SIG-M5 (cell line): ENCODE data around the gene DHRS7B.
"Not testable (repeated sequence)": the region's sequence is repeated elsewhere in the genome, so short reads cannot be mapped to it uniquely, and the experiment has no call there.

Source experiments
- DNase-seq: peaks from one replicate; lab custom pipeline; 2025; lab: John Stamatoyannopoulos, UW

DHRS7B gene, protein sequence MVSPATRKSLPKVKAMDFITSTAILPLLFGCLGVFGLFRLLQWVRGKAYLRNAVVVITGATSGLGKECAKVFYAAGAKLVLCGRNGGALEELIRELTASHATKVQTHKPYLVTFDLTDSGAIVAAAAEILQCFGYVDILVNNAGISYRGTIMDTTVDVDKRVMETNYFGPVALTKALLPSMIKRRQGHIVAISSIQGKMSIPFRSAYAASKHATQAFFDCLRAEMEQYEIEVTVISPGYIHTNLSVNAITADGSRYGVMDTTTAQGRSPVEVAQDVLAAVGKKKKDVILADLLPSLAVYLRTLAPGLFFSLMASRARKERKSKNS

DNA sequence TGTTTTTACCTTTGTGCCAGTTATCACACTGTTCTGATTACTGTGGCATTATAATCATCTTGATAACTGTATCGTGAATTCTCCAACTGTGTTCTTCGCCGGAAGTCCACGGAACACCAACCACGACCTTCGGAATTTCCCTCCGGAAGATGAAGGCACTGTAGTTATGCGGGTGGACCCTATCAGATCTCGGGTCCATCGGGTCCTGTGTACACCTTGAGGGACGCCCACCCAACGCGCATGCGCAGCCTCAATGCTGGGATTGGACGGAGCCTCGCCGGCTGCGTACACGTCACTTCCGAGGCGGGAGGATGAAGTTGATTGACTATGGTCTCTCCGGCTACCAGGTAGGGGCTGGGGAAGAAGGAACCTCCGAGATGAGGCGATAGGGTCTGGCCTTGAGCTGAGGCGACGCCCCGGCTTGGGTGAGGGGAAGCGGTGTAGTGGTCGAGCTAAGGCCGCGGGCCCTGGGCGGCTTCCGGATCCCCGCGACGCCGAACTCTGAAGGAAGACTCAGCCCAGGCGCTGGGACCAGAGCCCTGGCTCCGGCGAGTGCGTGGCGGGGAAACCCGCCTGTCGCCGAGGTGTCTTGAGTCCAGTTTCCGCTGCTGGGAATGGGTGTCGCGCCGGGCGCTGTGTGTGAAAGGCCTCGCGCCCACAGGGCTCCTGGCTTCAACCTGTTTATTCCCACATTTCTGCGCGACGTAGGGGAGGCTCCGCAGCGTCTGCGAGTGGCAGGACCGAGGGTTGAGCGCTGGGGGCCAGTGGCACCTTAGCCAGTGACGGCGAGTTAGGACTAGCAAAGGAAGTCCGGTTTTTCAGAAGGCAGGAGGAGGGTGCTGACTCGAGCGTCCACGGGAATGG lies at the start of gene DHRS7B:
DHRS7B (plus strand) TSS at position 320 of the 864 bp plus-strand sequence; CDS start at position 328, 8 bp downstream.
- peak; percentile 68 for DNase-seq

DNA sequence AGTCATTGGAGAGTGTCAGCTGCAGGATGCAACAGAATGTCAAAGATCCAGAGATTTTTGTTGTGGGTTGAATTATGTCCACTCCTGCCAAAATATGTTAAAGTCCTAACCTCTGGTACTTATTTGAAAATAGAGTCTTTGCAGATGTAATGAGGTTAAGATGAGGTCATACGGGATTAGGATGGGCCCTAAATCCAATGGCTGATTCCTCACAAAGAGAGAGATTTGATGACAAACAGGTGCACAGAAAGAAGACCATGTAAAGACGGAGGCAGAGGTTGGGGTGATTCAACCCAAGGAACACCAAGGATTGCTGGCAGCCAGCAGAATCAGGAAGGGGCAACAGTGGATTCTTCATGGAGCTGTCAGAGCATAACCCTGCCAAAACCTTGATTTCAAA lies 49.5 kb upstream of the DHRS7B start:
- DNase-seq: no peak

DNA sequence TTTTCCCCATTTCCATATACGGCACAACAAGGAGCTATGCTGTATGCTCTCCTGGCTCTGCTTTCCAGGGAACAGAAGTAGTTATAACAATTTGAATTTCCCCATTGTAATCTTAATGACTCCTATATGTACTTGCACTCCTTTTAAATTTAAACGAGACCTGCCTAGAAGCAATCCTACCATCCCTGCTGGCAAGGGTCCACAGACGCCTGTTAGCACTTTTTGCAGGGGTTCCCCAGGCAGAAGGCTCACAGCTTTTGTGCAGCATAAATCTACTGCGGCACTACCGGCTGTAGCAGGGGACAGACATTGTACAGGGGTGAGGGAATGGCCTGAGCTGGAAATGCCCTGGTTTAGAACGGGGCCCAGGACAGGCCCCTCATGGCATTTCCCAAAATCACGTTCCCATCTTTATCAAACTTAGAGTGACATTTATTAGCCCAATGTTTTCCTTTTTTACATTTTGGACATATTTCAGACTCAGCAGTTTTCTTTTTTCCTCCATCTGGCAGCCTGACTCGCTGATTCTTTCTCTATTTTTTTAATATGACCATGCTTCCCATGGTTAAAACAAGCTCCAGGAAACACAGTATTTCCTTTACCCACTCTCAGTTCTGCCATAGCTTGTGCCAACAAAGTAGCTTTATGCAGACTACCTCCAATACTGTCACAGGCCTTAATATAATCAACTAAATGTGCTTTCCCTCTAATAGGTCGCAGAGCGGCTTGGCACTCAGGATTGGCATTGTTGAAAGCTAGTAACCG lies 48.6 kb upstream of the DHRS7B start:
- no peak for DNase-seq

DNA sequence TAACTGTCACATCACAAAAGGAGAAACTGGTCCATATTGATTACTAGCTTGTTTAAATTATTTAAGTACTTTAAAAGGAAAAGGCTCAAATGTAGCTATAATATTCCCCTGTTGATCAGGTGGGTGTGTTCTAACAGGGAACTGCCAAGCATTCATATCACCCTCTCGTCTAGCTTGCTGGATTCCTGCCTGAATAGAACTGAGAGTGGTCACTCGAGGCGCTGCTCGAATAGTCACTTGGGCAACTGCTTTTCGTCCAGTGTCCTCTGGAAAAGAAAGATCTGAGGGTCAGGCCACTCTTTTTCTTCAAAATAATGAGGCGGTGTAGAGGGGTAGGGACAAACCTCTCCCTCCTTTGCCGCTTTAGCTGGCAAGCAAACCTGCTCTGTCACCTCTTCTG lies 47.6 kb upstream of the DHRS7B start:
- DNase-seq: no peak

DNA sequence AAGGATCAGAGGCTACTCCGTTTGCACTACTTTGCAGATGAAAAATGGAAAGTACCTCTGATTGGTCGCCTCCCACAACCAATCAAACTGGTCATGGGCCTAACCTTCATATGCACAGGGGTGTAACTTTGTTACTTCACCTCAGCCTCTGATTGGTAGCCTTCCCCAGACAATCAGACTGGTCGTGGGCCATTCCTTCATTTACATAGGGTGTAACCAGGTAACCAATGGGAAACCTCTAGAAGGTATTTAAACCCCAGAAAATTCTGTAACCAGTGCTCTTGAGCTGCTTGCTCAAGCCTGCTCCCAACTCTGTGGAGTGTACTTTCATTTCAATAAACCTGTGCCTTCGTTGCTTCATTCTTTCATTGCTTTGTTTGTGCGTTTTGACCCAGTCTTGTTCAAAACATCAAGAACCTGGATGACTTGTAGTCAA lies 44.7 kb upstream of the DHRS7B start:
- DNase-seq: no peak

DNA sequence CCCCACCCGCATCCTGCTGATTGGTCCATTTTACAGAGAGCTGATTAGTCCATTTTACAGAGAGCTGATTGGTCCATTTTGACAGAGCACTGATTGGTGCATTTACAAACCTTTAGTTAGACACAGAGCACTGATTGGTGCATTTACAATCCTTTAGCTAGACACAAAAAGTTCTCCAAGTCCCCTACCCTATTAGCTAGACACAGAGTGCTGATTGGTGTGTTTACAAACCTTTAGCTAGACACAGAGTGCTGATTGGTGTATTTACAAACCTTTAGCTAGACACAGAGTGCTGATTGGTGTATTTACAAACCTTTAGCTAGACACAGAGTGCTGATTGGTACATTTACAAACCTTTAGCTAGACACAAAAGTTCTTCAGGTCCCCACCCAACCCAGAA lies 41.5 kb upstream of the DHRS7B start:
- DNase-seq: not testable (repeated sequence)

DNA sequence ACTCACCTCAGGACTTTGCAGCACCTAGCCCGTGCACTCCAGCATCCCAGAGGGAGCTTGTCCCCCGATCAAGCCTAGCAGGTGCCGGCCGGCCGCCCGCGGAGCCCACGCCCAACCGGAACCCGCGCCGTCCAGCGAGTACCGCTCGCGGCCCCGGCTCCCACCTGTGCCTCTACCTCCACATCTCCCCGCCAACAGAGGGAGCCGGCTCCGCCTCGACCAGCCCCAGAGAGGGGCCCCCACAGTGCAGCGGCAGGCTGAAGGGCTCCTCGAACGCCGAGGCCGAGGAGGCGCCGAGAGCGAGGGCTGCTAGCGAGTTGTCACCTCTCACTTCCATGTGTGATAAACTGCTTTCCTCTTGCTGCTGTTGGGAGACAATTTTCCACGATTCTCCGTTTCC lies 41.1 kb upstream of the DHRS7B start:
- DNase-seq: no peak

DNA sequence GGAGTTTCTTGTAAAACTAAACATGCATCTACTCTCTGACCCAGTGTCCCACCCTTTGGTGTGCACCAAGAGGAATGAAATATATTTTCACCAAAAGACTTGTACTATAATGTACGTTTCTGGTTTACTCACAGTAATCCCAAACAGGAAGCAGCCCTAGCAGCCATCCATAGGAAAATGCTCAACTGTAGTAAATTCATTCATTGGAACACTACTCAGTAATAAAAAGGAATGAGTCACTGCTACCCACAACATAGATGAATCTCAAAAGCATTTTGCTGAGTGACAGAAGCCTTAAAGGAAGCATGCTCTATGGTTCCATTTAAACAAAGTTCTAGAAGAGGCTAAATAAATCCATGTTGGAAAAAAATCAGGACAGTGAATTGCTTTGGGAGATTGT lies 37.6 kb upstream of the DHRS7B start:
- DNase-seq: no peak

DNA sequence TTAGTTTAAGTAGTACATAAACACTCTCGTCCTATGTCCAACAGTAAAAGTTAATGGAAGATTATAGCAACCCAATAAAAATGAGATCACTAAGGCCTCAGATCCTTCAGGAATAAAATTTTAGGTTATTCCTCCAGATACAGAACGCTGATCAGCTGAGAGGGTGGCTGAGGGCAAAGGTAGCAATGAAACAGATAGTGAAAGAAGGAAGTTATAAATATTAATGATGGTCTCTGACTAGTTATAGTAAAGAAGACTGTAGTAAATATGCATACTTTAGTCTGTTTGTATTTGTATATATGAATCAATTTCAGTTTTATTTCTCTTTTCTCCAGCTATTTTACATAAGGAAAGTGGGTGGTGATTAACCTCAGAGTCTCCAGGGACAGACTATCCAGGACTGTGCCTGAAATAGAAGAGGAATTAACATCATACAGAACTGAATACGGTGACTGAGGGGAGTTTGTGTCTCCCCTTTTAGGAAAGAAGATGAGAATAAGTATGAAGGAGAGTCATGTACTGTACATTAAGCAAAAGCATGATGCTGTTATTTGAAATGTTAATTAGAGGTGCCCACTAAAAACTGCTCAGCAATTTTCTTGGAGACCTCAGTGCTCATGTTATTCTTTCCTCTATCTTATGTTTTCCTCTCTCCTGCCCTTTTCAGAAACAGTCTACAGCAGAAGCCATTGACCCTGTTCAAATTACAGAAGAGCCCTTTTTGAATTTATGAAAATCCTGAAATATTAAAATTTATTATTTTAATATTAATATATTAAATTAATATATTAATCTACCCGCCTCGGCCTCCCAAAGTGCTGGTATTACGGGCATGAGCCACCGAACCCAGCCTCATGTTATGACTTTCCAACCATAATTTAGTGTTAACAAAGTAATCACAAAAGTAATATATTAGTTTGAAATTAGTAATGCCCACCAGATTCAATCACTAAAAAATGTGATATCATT lies 36.5 kb upstream of the DHRS7B start:
- no peak for DNase-seq

DNA sequence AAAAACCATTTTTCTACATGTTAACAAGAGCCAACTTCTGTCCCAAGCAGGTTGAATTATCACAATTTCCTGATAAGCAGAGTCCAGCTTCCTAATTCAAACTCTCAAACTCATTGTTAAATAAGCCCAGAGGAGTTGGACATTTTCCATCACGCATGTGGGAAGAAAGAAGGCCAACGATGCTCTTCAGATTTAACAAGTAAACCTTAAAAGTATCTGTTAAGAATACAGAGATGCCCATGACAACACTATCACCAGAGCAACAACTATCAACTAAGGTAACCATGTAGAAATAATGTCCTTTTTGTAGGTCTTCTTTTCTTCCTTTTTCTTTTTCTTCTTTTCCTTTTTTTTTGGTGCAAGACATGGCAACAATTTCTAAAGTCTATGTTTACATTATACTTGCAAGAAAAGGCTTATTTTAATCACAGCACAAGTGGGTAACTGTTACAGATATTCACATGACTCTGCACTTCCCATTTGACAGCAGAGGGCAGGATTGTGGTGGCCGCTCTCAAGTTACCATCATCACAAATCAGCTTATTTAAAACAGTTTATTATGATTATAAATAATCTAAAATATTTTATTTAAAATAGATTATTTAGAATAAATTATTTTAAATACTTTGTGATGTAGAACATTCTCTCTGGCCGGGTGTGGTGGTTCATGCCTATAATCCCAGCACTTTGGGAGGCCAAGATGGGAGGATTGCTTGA lies 35.7 kb upstream of the DHRS7B start:
- DNase-seq: no peak

DNA sequence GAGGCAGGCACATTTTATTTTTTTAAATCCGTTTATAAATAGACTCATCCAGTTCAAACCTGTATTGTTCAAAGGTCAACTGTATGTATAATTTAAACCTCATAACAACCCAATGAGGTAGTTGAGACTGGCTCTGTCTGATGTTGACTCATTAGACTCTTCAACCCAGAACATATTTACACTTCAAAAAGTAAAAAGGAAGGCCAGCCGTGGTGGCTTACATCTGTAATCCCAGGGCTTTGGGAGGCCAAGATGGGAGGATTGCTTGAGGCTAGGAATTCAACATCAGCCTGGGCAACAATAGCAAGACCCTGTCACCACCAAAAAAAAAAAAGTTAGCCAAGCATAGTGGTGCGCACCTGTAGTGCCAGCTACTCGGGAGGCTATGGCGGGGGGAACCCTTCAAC lies 32.5 kb upstream of the DHRS7B start:
- no peak for DNase-seq

DNA sequence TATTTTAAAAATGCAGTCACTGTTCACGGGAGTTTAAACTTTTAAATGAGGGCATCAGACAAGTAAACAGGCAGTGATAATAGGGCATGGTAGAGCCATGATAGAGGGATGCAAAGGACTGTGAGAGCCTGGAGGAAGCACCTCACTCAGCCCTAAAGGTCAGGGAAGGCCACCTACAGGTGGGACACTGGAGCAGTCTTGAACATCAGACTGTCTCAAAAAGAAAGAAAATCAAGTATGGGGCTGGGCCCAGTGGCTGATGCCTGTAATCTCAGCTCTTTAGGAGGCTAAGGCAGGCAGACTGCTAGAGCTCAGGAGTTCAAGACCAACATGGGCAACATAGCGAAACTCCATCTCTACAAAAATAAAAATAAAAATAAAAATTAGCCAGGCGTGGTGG lies 31.0 kb upstream of the DHRS7B start:
- DNase-seq: no peak

DNA sequence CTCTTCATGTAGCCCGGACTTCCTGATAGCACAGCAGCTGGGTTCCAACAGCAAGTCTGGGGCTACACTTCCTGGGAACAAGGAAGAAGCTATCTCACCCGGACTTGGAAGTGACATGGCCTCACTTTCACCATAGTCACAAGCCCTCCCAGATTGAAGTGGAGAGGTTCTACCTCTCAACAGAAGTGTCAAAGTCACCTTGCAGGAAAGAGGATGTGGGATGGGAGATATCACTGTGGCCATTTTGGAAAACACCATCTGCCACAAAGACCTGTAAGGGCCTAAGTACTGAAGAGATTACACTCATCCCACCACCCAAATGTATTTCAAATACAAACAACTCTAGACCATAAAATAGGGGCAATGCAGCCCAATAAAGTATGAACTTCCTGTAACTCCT lies 29.9 kb upstream of the DHRS7B start:
- no peak for DNase-seq

DNA sequence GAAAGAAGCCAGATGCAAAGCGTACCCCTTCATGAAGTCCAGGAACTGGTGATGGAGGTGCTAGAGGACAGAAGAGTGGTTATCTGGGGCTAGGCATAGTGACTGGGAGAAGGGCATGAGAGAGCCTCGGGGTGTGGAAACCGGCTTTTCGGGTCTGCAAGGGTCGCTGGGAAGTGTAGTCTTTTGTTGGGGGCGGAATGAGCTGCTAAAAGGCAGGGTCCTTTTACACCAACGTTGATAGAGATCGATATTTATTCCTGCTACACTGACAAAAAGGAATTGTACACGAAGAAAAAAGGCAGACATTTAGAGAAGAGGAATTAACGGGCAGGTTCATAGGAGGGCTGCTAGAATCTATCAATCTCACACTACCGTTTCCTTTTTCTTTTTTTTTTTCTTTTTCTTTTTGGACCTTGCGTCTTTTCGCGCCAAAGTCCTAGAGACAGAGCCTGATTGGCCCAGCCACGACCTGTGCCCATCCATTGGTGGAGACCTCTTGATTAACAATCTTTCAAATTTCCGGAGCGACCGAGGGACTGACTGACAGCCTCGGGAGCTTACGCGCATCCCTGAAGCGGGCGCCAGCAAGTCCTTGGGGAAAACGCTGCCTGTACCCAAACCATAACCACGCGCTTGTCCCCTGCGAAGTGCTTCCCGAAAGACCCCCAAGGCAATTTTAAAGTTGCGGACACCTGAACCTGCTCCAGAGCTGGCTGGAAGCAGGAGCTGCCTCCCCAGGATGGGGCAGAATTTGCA lies 27.7 kb upstream of the DHRS7B start:
- peak; percentile 73 for DNase-seq

DNA sequence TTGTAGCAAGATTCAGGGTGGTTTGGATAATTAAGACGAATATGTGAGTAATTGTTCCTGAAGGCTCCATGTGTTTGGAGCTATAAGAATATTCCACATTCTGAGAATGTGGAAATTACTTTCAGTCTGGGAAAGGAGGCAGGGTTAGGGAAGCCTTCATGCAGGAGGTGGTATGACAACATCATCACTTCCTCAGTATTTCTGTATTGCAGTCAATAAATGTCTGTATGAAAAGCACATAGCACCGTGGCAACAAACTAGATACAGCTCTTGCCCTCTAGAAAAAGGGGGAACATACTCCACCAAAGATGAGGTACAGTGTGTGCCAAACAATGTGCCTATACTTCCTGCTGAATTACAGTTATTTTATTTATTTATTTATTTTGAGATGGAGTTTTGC lies 26.1 kb upstream of the DHRS7B start:
- no peak for DNase-seq

DNA sequence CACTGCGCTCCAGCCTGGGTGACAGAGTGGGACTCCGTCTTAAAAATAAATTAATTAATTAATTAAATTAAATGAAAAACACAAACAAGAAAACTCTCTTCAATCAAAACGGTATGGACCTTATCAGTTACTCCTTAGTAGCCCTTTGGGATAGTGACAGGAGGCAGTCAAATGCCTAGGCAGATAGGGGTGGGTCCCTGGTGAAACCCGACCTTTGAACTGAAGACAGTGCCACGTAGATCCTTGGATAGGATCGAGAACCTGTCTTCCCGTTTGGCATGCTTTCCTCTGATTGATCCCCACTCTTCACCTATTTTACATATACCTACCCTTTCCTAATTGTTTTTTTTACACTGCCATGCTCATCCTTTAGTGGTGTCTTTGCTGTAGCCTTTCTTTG lies 22.2 kb upstream of the DHRS7B start:
- no peak for DNase-seq

DNA sequence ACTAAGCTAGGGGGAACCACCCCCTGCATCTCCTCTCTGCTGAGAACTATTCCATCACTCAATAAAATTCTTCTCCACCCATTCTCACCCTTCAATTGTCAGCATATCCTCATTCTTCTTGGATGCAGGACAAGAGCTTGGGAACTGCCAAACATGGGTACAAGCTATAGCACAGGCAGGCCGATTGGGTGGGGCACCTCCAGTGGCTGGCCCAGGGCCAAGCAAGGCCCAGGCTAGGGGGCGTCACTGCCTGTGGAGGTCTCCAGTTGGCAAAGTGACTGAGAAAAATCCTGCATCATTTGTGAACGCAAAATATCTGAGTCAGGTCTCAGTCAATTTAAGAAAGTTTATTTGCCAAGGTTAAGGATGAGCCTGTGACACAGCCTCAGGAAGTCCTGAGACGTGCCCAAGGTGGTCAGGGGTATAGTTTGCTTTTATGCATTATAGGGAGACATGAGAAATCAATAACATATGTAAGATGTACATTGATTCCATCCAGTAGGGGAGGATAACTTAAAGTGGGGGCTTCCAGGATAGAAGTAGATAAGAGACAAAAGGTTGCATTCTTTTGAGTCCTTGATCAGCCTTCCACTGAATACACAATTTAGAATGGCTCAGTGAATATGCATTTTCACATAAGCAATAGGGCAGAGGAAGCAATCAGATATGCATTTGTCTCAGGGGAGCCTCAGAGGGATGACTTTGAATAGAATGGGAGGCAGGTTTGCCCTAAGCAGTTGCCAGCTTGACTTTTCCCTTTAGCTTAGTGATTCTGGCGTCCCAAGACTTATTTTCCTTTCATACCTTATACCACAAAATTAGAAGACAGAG lies 21.5 kb upstream of the DHRS7B start:
- DNase-seq: no peak

DNA sequence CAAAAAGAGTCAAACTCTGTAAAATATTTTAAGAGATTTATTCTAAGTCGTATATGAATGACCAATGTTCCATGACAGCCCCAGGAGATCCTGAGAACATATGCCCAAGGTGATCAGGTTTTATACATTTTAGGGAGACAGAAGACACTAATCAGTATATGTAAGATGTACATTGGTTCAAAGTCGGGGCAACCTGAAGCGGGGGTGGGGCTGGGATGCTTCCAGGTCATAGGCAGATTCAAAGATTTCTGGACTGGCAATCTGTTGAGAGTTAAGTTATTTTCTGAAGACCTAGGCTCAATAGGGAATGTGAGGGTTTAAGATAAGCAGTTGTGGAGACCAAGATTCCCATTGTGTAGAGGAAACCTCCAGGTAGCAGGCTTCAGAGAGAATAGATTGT lies 20.4 kb upstream of the DHRS7B start:
- no peak for DNase-seq

DNA sequence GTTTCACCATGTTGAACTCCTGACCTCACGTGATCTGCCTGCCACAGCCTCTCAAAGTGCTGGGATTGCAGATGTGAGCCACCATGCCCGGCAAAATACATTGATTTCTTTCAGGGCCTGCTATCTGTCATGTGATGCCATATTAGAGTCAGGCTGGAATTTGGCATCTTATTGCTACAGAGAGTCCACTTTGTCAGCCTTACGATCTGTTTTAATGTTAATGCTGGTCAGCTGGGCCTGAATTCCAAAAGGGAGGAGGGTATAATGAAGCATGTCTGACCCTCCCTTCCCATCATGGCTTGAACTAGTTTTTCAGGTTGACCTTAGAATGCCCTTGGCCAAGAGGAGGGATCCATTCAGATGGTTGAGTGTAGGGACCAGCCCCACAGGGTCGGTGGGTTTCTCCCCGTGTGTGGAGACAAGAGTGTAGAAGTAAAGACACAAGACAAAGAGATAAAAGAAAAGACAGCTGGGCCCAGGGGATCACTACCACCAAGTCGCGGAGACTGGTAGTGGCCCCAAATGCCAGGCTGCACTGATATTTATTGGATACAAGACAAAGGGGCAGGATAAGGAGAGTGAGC lies 19.6 kb upstream of the DHRS7B start:
- DNase-seq: not testable (repeated sequence)
